ENCODE data around the gene LIN54. TPM values are rescaled to one million over a fixed set of nuclear protein-coding genes. Genes with fewer than 3 reads are reported as not detected.

The LIN54 gene
- total RNA-seq, 2 experiments from 2014 or later, result 39.1 to 48.1 TPM

DNA sequence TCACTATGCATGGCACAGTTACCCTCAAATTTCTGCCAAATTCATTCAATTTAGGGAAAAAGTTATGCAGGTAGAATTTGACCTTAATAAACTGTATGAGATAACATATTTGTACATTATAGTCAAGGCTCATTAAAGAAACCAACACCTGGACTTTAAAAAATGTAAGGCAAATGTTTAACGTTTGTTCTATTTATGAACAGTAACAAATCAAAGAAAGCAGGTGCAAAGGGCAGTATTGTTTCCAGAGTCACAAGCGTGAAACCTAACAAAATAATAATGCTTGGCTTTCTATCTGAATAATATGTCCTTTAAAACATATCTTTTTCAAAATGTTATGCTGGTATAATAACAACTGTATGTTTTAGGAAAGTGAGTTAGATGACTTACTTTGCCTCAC, 41.2 kb downstream of the LIN54 start:
- peaks cover 2% of the 10 kb centered on the region for H3K4me1 Mint-ChIP-seq
- no peak overlapping the region for H3K27ac Mint-ChIP-seq
- DNase-seq, result no peak
- H3K9me3 Mint-ChIP-seq, result no peaks in the 10 kb centered on the region
- no peak overlapping the region for H3K4me3 Mint-ChIP-seq
- peaks cover 60% of the 10 kb centered on the region for H3K36me3 Mint-ChIP-seq (ENCODE audit: low read depth)
- no peaks in the 10 kb centered on the region for H3K27me3 Mint-ChIP-seq
- ChIA-PET POLR2A (no interaction called here), CTCF (interaction anchor here (1.2 kb wide), 1 partner anchor 11 kb away, joined by 3 read pairs; no protein-coding TSS in a partner anchor)

DNA sequence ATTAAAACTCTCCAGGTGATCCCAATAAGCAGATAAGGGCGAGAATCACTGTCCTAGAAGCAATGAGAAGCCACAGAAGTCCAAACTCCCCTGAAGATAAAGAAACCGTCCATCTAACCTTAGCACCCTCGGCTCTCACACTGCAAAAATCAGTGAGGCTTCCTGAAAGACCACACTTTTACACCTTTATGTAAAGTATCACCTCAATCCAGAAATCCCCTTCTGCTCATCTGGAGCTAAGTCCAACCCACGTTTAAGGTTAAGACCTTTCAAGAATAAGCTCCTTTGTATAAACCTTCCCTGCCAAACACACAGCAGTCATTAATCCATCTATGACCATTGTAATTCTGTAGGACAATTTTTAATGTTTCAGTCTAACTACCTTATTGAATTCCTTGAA, 41.7 kb downstream of the LIN54 start:
- no peaks in the 10 kb centered on the region for H3K9me3 Mint-ChIP-seq
- H3K27ac Mint-ChIP-seq, result no peak overlapping the region
- no peaks in the 10 kb centered on the region for H3K27me3 Mint-ChIP-seq
- POLR2A ChIA-PET, result no interaction called here
- peaks cover 60% of the 10 kb centered on the region for H3K36me3 Mint-ChIP-seq (ENCODE audit: low read depth)
- CTCF ChIA-PET, result interaction anchor here (1.2 to 2.3 kb wide), 2 partner anchors 11 to 24 kb away, joined by 3 to 7 read pairs; no protein-coding TSS in a partner anchor
- no peak overlapping the region for H3K4me3 Mint-ChIP-seq
- H3K4me1 Mint-ChIP-seq, result peaks cover 2% of the 10 kb centered on the region
- no peak for DNase-seq

DNA sequence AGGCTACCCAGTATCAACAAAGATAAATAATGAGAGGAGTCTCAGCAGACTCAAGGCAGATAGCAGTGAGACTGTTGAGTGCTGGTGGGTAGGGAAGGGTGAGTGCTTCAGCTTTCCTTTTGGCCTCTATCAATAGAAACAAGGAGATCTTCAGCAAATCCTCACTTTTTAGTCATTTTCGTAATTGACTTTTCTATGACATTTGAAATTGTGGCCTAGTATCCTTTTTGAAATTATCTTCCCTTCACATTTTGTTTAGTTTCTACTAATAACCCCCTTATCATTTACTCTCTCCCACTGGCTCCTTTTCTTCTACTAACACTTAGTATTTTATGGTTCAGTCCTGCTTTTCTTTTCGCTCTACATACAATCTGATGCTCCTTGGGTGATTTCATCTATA, 44.9 kb downstream of the LIN54 start:
- H3K4me1 Mint-ChIP-seq, result peaks cover 7% of the 10 kb centered on the region
- POLR2A ChIA-PET, result no interaction called here
- no peaks in the 10 kb centered on the region for H3K27me3 Mint-ChIP-seq
- DNase-seq, result no peak
- CTCF ChIA-PET, result interaction anchor here (1.2 kb wide), 1 partner anchor 8 kb away, joined by 3 read pairs; no protein-coding TSS in a partner anchor
- no peaks in the 10 kb centered on the region for H3K9me3 Mint-ChIP-seq
- H3K4me3 Mint-ChIP-seq, result no peak overlapping the region
- peaks cover 62% of the 10 kb centered on the region for H3K36me3 Mint-ChIP-seq (ENCODE audit: low read depth)
- peak overlapping the region; percentile 2 for H3K27ac Mint-ChIP-seq

DNA sequence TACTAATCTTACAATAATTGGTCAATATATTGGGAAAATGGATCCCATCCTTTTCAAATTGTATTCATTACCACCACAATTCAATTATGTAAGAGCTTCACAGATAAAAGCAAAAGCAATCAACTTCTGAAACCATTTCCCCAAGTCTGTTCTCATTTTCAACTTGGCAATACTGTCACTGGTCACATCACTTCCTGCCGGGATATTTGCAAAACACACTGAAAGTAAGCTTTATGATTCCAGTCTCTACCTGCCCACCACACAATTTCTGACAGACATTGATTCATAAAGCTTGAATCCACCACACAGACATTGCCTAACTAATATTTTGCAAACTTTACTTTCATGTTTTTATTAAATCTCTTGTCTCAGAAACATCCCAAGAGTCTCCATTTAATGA, 53.6 kb downstream of the LIN54 start:
- Mint-ChIP-seq H3K27ac (peak overlapping the region; percentile 21), H3K27me3 (no peaks in the 10 kb centered on the region), H3K36me3 (ENCODE audit: low read depth) (peaks cover 47% of the 10 kb centered on the region), H3K9me3 (no peaks in the 10 kb centered on the region), H3K4me1 (peaks cover 17% of the 10 kb centered on the region), H3K4me3 (no peak overlapping the region)
- POLR2A ChIA-PET, result no interaction called here
- CTCF ChIA-PET, result interaction anchor here (1.5 kb wide), 1 partner anchor 13 kb away, joined by 4 read pairs; no protein-coding TSS in a partner anchor
- no peak for DNase-seq

DNA sequence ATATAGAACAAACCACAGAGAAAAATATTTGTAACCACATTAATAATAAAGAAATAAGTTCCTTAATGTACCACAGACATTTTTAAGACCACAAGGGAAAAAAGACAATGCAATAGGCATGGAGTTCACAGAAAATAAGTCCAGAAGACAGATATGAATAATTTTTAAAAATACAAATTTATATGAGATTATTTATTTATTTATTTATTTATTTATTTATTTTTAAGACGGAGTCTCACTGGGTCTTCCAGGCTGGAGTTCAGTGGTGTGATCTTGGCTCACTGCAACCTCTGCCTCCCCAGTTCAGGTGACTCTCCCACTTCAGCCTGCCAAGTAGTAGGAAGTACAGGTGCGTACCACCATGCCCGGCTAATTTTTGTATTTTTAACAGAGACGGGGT, 56.4 kb downstream of the LIN54 start:
- H3K27ac Mint-ChIP-seq, result no peak overlapping the region

DNA sequence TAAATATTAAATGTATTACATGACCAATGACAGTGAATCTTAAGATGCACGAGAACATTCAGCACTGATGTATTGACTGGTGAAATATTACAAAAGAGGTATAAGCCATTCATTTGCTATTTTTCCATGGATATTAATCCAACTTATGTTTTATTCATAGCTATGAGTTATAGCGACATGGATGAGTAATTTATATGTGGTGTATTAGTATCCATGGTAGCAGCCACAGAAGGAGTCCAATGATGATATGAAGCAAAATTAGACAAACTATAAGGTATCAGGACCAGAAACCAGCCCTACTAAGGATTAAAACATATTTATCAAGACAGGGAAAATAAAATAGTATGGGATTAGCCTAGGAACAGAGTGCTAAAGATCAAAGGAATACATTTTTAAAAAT, 59.4 kb downstream of the LIN54 start:
- Mint-ChIP-seq H3K4me3 (no peak overlapping the region), H3K27me3 (no peaks in the 10 kb centered on the region), H3K27ac (no peak overlapping the region), H3K9me3 (no peaks in the 10 kb centered on the region), H3K36me3 (ENCODE audit: low read depth) (peaks cover 36% of the 10 kb centered on the region), H3K4me1 (peaks cover 4% of the 10 kb centered on the region)
- ChIA-PET CTCF (interaction anchor here (0.9 kb wide), 1 partner anchor 42 kb away, joined by 3 read pairs; no protein-coding TSS in a partner anchor), POLR2A (no interaction called here)
- DNase-seq, result no peak

More for the DNA sequence above, 56.4 kb downstream of the LIN54 start:
- peaks cover 38% of the 10 kb centered on the region for H3K36me3 Mint-ChIP-seq (ENCODE audit: low read depth)
- no peaks in the 10 kb centered on the region for H3K27me3 Mint-ChIP-seq
- no peak overlapping the region for H3K4me3 Mint-ChIP-seq
- peaks cover 14% of the 10 kb centered on the region for H3K4me1 Mint-ChIP-seq
- ChIA-PET CTCF (no interaction called here), POLR2A (no interaction called here)
- no peaks in the 10 kb centered on the region for H3K9me3 Mint-ChIP-seq
- no peak for DNase-seq

DNA sequence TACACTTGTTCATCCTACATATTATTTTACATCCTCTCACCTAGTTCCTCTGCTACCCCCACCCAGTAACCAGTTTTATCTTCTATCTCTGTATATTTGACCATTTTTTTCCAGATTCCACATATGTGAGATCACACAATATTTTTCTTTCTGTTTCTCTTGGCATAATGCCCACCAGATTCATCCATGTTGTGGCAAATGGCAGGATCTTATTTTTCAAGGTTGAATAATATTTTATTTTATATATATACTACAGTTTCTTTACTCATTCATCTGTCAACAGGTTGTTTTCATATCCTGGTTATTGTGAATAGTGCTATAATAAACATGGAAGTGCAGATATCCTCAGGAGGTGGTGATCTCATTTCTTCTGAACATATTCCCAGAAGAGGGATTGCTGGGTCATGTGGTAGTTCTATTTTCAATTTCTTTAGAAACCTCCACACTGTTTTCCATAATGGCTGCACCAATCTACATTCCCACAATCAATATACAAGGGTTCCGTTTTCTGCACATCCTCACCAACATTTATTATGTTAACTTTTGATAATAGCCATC, 61.9 kb downstream of the LIN54 start:
- H3K27me3 Mint-ChIP-seq, result no peaks in the 10 kb centered on the region
- no peak overlapping the region for H3K4me3 Mint-ChIP-seq
- H3K36me3 Mint-ChIP-seq (ENCODE audit: low read depth), result peaks cover 29% of the 10 kb centered on the region
- no peak for DNase-seq
- no peak overlapping the region for H3K27ac Mint-ChIP-seq
- peaks cover 2% of the 10 kb centered on the region for H3K4me1 Mint-ChIP-seq
- ChIA-PET CTCF (no interaction called here), POLR2A (no interaction called here)
- no peaks in the 10 kb centered on the region for H3K9me3 Mint-ChIP-seq

DNA sequence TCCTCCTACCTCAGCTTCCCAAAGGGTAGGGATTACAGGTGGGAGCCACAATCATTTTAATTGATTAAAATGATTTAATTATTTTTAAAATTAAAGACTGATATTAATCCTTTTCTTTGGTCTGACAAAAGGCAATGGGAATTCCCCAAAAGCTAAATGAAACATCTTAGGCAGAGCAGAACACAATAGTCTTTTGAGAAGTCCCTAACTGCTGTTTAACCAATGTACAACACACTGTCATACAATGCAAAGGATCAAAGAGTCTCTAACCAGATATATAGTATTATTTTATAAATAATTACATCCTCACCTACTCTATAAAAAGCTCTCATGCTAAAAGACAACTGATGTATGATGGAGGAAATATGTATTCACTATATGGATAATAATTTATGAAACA, 63.1 kb downstream of the LIN54 start:
- Mint-ChIP-seq H3K4me1 (peaks cover 4% of the 10 kb centered on the region), H3K27ac (no peak overlapping the region), H3K27me3 (no peaks in the 10 kb centered on the region), H3K4me3 (no peak overlapping the region), H3K36me3 (ENCODE audit: low read depth) (peaks cover 31% of the 10 kb centered on the region), H3K9me3 (no peaks in the 10 kb centered on the region)
- CTCF ChIA-PET, result interaction anchor here (0.9 kb wide), 1 partner anchor 8 kb away, joined by 3 read pairs; no protein-coding TSS in a partner anchor
- POLR2A ChIA-PET, result no interaction called here
- DNase-seq, result no peak

DNA sequence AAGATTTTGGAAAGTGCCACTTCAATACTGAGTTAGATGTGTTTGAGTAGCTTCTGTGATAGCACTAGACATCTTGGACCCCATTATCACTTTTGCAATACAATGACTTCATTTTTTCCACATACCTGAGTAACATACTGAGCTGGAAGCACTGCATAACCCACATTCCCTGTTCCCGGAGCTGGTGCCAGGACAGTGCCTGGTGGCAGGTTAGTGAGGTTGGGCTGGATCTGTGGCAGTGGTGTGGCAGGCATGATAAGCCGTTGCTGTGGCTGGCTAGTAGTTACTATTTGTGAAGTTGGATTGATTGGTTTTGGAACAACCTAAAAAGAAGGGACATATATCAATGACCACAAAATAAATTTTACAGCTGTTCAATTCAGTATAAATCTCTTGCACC, 71.2 kb downstream of the LIN54 start:
- Mint-ChIP-seq H3K27me3 (no peaks in the 10 kb centered on the region), H3K27ac (no peak overlapping the region), H3K36me3 (ENCODE audit: low read depth) (peaks cover 56% of the 10 kb centered on the region), H3K4me3 (no peak overlapping the region), H3K9me3 (no peaks in the 10 kb centered on the region), H3K4me1 (peaks cover 2% of the 10 kb centered on the region)
- no peak for DNase-seq
- POLR2A ChIA-PET, result no interaction called here
- CTCF ChIA-PET, result interaction anchor here (1.0 kb wide), 1 partner anchor 8 kb away, joined by 3 read pairs; no protein-coding TSS in a partner anchor

DNA sequence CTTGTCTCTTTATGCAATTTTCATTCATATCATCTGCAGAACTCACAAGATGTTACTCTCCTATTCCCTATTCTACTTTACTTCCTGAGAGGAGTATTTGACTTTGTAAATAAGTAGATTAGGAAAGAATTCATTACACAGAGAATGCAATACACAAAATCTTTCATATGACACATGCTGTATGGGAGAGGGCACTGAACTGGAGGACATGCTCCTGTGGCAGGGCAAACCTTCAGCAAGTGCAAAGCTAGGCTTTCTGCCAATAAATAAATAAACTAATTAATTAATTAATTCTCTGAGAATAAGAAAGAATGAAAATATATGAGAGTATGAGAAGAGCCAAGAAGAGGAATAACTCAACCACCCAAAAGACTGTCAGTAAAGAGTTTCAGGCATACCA, 76.2 kb downstream of the LIN54 start:
- ChIA-PET CTCF (no interaction called here), POLR2A (no interaction called here)
- Mint-ChIP-seq H3K4me3 (no peak overlapping the region), H3K27ac (no peak overlapping the region), H3K36me3 (ENCODE audit: low read depth) (peaks cover 67% of the 10 kb centered on the region), H3K9me3 (no peaks in the 10 kb centered on the region), H3K4me1 (no peaks in the 10 kb centered on the region), H3K27me3 (no peaks in the 10 kb centered on the region)
- DNase-seq, result no peak

DNA sequence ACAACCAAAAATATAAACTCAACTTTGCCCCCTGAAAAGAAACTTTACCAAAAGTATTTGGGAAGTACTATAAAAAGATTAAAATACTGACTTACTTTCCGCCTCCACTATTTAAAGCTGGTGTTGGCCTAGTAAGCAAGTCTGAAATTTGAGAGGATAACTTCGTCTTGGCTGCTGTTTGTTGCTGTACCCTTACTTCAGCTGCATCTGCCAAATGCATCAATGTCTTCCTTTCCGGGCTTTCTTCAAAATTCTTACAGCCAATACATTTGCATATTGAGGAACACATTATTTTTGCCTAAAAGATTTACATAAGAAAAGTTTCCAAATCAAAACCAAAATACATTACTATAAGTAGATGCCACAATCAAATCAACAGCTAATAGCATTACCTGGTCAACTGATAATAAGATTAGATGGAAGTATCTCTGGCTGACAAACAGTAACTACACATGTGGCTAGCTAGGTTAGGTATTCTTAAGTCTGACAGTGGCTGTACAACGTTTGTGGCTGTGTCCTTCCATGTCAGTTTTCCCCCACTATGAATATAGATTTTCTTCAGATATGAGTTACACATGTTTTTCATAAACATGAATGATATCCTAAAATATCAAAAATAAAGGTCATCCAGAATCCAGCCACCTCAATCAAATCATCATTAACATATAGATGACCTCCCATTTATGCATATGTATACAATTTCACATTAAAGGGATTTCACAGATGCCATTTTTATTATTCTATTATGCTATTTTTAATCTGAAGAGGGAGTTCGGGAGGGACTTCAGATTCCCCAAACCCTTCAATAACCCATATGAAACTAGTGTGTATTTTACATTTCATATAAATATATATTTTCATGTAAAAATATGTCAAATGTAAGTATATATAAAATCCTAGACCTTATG, 79.5 kb downstream of the LIN54 start:
- no peaks in the 10 kb centered on the region for H3K4me1 Mint-ChIP-seq
- H3K27ac Mint-ChIP-seq, result no peak overlapping the region
- ChIA-PET CTCF (no interaction called here), POLR2A (no interaction called here)
- DNase-seq, result no peak
- H3K36me3 Mint-ChIP-seq (ENCODE audit: low read depth), result peaks cover 54% of the 10 kb centered on the region
- no peak overlapping the region for H3K4me3 Mint-ChIP-seq
- no peaks in the 10 kb centered on the region for H3K27me3 Mint-ChIP-seq
- H3K9me3 Mint-ChIP-seq, result no peaks in the 10 kb centered on the region

DNA sequence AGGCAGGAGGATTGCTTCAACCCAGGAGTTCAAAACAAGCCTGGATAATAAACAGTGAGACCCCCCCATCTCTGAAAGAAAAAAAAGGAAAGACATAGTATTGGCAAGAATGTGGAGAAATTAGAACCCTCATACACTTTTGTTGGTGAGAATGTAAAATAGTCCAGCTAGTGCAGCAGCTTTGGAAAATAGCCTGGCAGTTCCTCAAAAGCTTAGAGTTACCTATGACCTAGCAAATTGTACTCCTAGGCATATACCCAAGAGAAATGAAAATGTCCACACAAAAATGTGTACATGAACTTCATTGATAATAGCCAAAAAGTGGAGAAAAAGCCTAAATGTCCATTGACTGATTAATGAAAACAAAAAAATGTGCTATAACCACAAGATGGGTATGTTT, 88.8 kb downstream of the LIN54 start:
- H3K4me3 Mint-ChIP-seq, result no peak overlapping the region
- no peaks in the 10 kb centered on the region for H3K27me3 Mint-ChIP-seq
- no peaks in the 10 kb centered on the region for H3K4me1 Mint-ChIP-seq
- ChIA-PET POLR2A (no interaction called here), CTCF (interaction anchor here (0.7 kb wide), 1 partner anchor 357 kb away, joined by 4 read pairs; no protein-coding TSS in a partner anchor)
- H3K36me3 Mint-ChIP-seq (ENCODE audit: low read depth), result peaks cover 25% of the 10 kb centered on the region
- DNase-seq, result no peak
- H3K9me3 Mint-ChIP-seq, result no peaks in the 10 kb centered on the region
- H3K27ac Mint-ChIP-seq, result no peak overlapping the region

DNA sequence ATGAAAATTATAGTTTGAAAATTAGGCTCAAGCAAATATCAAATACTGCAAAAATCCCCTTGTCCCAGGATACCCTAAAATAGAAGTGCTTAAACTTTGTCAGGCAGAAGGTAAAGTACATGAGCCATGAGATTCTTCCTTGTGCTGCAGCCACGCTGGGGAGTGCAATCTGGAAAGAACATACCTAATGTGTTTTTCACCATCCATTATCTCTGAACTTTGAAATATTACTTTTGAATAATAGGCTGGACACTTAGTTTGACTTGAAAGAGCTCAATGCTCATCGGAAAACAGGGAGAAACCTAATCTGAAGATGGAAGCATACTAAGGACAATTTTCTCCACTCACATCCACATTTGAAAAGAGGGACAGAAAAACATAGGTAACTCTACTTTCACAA, 91.2 kb downstream of the LIN54 start:
- Mint-ChIP-seq H3K36me3 (ENCODE audit: low read depth) (peaks cover 25% of the 10 kb centered on the region), H3K27me3 (no peaks in the 10 kb centered on the region), H3K9me3 (no peaks in the 10 kb centered on the region), H3K4me1 (no peaks in the 10 kb centered on the region), H3K27ac (no peak overlapping the region), H3K4me3 (no peak overlapping the region)
- DNase-seq, result no peak
- ChIA-PET CTCF (no interaction called here), POLR2A (no interaction called here)
